Activated CD4-positive, CD25-positive, alpha-beta regulatory T cell treated with anti-CD3 and anti-CD28 coated beads, Interleukin-2, amount 50 U/mL, for 24 hours (primary cell): ENCODE measurements around the gene ZDHHC16.
"Not testable (repeated sequence)": the region's sequence is repeated elsewhere in the genome, so short reads cannot be mapped to it uniquely, and the experiment has no call there.

Experiments
- ATAC-seq, 2 donors: fragments of 150-1000 bp; cut with Tn5 transposase; one replicate each; pipeline ENCODE4 v1.10.0; 2021; ENCODE audit warnings: mild to moderate bottlenecking in 1 of 2, moderate library complexity in 1 of 2

Gene ZDHHC16

DNA sequence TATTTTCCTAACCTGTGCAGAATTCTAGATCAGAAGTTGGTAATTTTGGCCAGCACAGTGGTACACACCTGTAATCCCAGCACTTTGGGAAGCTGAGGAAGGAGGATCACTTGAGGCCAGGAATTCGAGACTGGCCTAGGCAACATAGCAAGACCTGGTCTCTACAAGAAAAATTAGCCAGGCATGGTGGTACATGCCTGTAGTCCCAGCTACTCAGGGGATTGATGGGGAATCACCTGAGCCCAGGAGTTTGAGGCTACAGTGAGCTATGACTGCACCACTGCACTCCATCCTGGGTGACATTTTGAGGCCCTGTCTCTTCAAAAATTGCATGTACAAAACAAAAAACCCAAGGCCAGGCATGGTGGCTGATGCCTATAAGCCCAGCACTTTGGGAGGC is 11.4 kb upstream of the ZDHHC16 start:
- ATAC-seq, result no peak

DNA sequence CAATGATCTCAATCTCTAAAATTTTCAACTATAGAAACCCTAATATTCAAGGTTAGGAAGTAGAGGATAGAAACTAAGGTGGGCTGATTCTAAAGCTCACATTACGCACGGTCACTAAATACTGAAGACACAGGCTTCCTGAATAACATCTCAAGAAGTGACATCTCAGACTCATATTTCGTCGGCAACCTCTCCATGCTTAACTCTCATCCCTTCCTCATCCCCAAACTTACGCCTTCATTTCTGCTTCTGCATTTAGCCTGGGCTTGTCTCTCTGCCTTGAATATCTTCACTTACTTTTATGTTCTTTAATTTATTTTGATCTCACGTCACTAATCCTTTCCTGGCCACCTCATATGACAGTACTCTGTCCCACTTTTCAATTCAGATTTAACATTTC is 10.8 kb upstream of the ZDHHC16 start:
- no peak for ATAC-seq

DNA sequence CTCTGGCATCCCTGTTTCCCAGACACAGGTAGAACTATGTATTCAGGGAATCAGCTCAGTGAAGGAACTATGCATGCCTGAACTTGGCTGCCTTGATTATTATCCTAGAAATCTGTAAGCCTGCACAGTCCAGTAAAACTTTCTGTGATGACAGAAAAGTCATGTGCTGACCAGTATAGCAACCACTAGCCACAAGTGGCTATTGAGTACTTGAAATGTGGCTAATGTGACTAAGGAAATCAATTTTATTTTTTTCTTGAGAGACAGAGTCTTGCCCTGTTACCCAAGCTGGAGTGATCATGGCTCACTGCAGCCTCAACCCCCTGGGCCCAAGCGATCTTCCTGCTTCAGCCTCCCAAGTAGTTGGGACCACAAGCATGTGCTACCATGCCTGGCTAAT is 3.7 kb upstream of the ZDHHC16 start:
- no peak for ATAC-seq

DNA sequence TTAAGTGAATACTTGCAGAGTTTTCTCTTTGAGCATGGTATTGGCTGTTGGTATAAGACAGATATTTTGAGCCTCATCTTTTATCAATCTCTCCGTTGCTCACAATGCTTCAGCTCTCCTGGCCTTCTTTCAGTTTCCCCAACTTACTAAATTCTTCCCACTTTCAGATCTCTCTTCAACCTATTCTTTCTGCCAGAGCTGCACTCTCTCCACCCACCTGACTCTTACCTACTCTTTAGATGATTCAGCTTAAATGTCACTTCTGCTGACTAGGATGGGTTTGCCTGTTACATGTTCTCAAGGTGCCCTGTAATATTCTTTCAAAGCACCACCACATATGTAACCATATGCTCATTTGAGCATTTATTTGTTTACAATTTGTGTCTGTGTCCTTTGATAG is 1.8 kb upstream of the ZDHHC16 start:
- ATAC-seq, result peak; percentile 22 to 54

DNA sequence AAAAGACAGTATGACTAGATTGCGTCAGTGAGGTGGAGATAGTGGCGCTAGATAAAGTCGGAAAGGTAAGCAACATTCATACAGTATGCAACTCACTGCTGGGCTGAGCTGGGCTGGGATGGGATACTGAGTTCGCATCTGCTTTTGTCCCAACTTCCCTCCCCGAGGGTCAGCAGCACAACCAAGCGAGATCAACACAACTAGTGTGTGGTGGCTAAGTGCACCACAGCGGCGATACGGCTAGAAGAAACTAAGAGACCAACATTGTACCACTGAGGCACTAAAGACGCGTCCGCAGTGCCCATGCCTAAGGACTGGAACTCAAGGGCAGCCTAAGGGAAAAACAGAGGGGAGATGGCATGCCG is 636 bp upstream of the ZDHHC16 start:
- ATAC-seq, result no peak

DNA sequence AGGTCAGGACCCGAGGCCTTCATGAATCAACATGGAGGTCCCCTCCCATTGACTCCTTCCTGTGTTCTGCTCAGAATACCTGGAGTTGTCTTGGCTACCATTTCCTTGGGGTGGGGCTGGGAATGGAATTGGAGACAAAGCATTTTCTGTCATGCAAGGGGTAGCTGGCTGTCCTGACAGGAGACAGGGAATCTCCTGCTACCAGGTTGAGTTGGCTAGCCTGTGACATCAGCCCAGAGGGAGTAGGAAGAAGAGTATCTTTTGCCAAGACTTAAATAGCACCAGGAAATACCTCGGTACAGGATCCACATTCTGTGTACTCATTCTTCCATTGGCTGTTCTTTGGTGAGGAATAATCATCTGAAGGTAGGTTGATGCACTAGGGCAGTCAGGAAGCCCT is 4.9 kb downstream of the ZDHHC16 start:
- ATAC-seq, result no peak

DNA sequence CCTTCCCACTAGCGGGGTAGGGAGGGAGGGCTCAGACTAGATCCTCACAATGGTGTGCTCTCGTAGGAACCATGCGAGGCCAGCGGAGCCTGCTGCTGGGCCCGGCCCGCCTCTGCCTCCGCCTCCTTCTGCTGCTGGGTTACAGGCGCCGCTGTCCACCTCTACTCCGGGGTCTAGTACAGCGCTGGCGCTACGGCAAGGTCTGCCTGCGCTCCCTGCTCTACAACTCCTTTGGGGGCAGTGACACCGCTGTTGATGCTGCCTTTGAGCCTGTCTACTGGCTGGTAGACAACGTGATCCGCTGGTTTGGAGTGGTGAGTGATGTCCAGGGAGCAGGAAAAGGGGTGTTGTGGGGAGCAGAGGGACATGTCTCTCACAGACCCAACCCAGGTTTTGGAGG is 5.6 kb downstream of the ZDHHC16 start:
- ATAC-seq, result no peak

DNA sequence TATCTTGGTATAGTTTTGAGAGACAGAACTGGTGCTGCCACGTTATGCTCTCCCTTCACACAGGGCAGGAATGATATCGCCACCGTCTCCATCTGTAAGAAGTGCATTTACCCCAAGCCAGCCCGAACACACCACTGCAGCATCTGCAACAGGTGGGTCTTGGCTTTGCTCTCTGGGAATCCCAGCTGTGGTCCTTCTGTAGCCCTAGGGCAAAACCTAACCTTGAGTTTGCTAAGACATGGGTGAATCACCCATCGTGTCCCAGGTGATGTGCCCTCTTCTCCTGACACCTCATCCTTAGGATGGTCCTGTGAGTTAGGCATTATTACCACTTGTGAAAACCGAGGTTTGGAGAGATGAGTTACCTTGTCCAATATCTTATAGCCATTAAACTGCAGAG is 6.4 kb downstream of the ZDHHC16 start:
- ATAC-seq, result no peak

DNA sequence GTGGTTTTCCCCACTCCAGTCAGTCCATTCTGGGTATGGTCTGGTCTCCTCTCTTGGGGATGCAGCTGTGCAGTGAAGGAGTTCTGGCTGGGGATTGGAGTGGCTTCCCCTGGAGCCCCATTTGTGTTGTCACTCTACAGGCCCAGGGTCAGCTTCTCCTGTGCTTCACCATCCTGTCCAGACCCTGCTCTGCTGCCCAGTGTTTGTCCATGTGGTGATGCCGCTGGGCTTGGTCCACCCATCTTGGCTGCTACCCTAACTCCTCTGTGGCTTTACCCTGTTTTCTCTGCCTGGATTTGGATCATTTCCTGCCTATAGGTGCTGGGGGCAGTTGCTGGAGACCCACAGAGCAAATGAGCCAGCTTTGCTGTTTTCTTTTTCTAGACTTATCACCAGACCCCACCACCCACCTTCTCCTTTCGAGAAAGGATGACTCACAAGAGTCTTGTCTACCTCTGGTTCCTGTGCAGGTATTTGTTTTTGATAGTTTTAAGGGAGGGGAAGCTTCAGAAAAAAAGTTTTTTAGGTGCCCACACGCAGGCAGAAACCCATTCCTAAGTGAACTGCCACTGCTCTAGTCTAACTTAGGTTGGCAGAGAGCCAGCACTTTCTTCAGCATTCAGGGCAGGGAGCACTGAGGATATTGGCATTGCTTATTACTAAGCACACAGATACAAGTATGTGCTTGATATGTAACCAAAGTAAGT is 8.5 kb downstream of the ZDHHC16 start:
- ATAC-seq, result peak; percentile 82 to 85

DNA sequence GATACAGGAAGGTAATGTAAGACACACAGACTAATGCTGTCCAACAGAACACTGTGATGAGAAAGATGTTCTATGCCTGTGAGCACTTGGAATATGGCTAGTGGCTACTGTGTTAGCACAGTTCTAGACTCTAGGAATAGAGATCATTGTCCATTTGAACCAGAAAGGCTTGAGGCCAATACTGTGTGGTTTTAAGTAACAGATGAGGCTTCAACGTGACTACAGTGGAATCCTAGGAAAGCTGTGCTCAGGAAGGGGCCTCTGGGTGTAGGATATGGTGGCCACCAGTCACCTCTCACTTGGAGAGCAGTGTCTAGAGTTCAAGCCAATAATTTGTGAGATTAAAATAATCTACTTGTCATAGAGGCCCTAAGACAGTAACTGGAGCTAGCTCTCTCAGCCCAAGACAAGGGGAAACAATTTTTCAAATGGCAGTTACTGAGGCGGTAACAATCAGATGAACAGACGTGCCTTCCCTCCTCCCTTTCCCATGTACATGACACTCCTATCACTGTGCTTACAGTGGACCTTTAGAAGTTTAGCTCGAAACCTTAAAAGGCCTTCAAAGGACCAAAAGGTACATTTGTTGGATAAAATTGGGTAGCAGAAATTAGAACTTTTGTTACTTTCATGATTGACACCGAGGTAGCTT is 10.2 kb downstream of the ZDHHC16 start:
- no peak for ATAC-seq

DNA sequence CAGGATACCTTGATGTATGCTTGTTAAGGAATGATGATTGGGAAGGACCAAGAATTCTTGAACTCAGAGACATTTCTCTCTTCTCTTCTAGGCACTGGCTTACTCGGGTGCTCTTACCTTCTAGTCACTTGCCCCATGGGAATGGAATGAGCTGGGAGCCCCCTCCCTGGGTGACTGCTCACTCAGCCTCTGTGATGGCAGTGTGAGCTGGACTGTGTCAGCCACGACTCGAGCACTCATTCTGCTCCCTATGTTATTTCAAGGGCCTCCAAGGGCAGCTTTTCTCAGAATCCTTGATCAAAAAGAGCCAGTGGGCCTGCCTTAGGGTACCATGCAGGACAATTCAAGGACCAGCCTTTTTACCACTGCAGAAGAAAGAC is 10.7 kb downstream of the ZDHHC16 start:
- ATAC-seq, result no peak

DNA sequence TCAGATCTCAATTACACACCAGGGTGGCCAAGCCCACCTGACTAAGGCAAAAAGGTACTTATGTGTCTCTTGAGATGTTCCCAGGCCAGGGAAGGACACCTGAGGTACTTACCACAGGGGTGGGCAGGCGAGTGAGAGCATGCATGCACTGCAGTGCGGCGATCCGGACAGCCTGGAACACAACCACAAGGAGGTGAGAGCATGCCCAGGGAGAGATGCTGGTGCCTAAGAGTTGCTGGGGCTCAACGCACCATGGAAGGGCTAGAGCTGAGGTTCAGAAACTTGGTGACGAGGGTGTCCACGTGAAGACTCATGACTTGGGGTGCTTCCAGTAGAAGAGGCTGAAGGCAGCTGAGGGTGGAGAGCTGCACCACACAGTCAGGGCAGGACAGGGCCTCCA is 13.1 kb downstream of the ZDHHC16 start:
- ATAC-seq, result no peak

DNA sequence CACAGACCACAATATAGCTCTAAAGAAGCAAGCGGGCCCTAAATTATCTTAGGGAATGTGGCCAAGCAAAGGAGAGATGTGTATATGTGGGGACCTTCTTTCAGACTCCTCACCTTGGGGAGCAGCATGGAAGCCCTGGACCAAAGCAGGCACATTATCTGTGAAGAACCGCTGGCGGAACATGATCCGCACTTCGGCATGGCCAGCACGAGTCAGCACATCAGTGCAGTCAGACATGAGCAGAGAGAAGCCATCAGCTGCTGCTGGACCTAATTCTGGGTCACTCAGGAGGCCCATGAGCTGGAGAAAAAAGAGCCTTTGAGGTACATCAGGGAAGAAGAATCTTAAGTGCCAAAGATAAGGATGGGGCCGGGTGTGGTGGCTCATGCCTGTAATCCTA is 14.0 kb downstream of the ZDHHC16 start:
- no peak for ATAC-seq

DNA sequence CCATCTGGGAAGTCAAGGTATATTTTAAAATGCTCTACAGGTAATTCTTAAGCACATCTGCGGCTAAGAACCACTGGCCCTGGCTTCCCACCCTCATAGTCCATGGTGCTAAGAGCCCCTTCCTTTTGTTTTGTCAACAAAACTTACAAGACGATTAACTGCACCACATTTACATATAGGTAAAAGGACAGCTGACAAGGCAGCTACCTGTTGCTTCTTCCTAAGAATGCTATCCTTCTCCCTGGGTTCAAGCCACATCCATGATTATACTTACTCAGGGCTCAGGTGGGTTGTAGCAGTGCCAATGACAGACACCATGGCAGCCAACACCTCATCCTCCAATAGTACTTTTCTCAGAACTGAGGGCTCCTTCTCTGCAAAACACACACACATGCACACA is 16.3 kb downstream of the ZDHHC16 start:
- no peak for ATAC-seq

DNA sequence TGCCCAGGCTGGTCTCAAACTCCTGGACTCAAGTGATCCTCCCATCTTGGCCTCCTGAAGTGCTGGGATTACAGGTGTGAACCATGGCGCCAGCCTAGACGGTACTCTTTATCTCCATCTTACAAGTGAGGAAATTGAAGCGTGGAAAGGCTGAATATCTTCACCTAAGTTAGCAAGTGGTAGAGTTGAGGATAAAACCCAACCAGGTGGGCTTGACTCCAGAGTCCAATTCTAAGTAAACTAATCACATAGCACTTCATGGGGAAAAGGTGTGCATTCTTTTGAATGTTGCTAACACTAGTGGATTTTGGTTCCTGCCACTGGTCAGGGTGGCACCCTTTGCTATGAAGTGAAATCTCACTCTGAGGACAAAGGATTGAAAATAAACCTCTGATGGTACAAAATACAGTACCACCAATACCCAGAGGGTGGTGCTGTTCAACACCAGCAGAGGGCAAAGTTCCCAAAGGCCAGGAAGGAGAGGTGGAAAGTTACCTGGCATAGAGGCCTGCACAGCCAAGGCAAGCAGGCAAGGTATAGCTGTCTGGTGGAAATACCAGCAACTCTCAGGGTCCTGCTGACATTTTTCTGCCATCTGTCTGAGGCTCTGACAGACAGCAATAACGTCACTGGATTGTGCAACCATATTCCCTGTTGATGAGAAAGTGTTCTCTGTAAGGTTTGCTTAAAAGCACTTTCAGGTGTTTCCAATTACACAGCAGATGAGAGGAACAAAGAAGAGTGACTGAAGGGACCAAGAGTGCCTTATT is 17.6 kb downstream of the ZDHHC16 start:
- ATAC-seq, result peak in 1 of 2 donors; percentile 47

DNA sequence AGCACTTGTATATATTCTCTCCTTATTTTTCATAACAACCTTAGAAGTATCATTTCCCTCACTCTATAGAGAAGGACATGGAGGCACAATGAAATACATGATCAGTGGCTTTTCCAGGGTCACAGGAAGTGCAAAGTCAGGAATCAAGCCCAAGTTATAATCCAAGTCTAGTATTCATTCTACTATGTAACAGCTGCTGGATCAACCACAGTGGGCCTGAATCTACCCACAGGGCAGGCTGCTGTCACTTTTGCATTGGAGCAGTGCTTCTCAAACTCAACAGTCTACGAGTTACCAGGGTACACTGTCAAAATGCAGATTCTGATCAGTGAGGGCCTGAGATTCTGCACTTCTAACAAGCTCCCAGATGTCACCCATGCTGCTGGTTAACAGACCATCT is 18.3 kb downstream of the ZDHHC16 start:
- ATAC-seq, result no peak

DNA sequence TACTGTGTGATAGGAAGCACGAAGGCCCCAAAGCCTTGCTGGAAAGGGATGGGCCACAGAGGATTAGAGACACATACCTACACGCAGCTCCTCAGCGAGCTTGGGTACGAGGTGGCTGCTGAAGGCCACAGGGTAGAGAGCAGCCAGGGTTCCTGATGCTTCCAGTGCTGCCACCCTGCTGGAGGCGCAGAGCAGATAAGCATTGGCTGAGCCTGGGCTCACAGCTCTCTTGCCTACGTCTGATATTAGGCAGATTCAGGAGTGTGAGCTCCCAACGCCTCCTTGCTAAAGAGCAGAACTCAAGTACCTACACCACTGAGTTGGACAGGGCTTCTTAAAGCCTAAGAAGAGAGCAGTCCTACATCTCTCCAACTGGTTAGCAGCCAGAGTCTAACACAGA is 20.0 kb downstream of the ZDHHC16 start:
- ATAC-seq, result no peak

DNA sequence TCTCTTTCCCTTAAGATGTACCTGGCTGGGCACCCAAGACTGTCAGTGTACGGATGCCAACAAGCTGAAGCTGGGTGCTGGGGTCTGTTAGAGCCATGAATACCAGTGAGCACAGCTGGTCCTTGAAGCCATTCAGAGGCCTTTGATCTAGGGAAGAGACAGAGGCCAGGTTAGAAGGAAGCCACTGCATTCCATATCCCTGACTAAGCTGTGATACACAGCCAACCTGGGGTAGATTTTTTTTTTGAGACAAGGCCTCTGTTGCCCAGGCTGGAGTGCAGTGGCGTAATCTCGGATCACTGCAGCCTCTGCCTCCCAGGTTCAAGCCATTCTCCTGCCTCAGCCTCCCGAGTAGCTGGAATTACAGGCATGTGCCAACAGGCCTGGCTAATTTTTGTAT is 20.8 kb downstream of the ZDHHC16 start:
- no peak for ATAC-seq

DNA sequence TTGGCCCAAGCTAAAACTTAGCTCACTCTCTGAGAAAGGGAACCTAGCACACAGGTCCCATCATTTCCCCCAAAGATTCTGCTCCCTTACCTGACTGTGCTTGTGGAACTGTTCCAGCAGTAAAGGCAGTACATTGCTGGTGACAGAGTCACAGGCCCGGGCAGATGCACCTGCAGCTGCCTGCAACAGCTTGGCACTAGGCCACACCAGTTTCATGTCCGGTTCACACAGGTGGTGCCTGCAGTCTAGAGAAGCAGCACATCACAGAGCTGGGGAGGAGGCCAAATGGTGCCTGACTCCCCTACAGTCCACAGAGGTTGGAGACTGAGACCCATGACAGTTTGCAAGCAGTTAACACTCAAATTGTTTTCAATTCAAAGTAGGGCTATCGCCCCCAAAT is 22.2 kb downstream of the ZDHHC16 start:
- ATAC-seq, result no peak

DNA sequence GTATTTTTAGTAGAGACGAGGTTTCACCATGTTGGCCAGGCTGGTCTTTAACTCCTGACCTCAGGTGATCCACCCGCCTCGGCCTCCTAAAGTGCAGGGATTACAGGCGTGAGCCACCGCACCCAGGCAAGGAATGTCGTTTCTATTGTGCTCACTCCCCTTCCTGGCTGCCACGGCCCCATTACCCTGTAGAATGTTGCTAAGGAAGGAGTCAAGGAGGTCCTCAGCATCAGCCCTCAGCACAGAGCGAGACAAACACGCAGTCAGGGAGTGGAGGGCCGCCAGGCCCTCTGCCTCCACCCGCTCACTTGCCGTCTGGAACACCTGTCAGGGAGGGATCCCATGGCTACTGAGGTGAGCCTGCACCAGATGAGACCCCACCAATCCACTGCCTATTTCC is 22.8 kb downstream of the ZDHHC16 start:
- ATAC-seq, result not testable (repeated sequence)

DNA sequence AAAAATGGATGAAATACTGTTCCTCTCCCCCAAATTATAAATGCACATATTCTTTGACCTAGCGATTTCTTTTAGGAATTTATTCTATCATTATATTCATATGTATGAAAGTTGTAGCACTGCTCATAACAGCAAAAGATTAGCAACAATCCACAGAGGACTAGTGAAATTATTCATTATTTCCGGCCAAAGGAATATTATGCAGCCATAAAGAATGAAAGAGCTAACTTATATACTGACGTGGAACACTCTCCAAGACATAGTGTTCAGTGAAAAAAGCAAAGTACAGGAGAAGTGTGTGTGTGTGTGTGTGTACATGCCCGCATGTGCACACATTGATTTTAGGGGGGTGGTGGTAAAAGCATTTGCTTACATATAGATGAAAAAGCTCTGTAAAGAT is 28.9 kb downstream of the ZDHHC16 start:
- ATAC-seq, result no peak

DNA sequence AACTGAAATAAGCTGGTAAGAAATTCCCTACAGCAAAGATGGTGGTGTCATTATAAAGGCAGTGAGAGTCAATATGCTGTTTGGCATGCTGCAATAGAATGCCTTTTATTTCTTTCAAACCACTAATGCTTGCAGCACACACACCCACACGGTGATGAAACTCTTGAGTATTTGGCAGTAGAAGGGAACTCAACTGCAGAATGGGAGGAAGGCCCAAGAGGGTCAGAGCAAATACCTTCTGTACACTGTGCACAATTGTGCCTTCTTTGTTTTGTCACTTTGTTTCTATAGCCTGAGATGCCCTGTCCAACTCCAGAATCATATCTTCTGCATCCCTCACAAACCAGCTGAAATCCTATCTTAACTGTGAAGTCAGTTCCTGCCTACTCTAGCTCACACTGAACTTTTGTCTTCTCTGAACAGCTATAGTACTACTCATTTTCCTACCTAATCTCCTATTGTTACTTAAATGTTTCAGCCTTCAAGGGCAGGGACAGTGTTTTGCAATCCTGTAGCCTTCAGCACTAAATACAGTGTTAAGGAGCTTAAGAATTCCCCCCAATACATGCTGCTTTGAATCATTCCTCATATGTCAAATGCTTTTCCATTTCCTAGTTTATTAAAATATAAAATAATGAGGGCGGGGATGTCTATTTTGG is 30.1 kb downstream of the ZDHHC16 start:
- no peak for ATAC-seq

DNA sequence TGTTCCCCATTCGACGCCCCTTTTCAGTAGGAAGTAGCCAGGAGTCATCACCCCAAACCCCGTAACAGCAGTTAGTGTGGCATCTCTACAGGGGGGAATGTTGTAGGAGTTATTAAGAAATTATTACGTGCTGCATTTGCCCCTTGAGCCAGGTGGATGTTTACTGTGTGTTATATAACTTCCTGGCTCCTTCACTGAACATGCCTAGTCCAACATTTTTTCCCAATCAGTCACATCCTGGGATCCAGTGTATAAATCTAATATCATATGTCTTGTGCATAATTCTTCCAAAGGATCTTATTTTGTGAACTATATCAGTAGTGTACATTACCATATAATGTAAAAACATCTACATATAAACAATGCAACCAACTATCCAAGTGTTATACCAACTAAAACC is 33.4 kb downstream of the ZDHHC16 start:
- ATAC-seq, result not testable (repeated sequence)

DNA sequence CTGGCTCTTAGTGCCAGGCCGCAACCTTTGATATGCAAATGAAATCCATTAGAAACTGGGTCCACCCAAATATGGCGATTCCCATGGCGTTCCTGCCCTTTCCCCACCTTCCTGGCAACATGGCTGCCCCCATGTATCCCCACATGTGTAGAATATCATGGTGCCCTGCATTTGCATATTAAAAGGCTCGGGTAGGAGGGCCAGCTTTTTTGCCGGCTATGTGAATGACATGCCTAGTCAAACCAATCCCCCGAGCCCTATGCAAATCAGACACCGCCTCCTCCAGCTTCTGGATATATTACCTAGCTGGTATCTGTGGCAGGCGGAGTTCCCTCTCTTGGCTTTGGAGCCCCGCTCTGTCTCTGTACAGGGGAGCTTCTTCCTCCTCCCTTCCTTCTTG is 34.0 kb downstream of the ZDHHC16 start:
- ATAC-seq, result no peak
